Breast epithelium (tissue), 3 donors: ENCODE measurements around the gene PARP3.

ENCODE experiments used
- POLR2A ChIP-seq: fragments of 450-650 bp; IDR thresholded peaks from one replicate; pipeline ENCODE4 v1.6.1; 2016; ENCODE audit warnings: antibody characterized with exemption, mild to moderate bottlenecking, moderate library complexity
- TF ChIP-seq, protein P1 (sequence below), 3 donors: fragments of 450-650 bp; IDR thresholded peaks; one replicate each; pipeline ENCODE4 v1.5.1; 2016 to 2017; ENCODE audit warnings: antibody characterized with exemption in 3 of 3, mild to moderate bottlenecking in 3 of 3, moderate library complexity in 3 of 3

DNA sequence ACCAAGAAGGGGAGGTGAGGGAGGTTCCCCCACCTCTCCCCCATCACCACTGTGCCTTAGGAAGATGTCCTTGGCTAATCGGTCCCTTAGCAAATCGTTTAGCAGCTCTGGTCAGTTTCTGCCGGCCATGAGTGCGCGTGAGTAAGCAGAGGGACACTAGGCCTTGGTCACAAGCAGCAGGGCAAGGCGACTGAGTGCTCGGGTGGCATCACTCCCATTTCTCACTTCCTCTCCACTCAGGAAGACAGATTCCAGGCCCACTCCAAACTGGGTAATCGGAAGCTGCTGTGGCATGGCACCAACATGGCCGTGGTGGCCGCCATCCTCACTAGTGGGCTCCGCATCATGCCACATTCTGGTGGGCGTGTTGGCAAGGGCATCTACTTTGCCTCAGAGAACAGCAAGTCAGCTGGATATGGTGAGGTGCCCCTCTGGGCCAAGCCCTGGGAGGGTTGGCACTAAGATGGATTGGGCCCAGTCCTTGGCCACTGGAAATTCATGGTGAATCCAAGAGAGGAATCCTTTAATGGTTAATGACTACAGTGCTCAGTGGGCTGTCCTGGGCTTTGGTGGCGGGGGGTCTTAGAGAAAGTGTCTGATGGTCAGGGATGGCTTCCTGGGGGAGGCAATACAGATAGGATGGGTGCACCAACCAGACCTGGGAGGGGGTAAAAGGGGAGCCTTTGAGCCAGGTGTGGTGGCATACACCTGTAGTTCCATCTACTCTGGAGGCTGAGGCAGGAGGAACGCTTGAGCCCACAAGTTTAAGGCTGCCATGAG, 4.0 kb downstream of the PARP3 start:
- no peak for TF ChIP-seq POLR2A
- TF ChIP-seq, protein P1, sequence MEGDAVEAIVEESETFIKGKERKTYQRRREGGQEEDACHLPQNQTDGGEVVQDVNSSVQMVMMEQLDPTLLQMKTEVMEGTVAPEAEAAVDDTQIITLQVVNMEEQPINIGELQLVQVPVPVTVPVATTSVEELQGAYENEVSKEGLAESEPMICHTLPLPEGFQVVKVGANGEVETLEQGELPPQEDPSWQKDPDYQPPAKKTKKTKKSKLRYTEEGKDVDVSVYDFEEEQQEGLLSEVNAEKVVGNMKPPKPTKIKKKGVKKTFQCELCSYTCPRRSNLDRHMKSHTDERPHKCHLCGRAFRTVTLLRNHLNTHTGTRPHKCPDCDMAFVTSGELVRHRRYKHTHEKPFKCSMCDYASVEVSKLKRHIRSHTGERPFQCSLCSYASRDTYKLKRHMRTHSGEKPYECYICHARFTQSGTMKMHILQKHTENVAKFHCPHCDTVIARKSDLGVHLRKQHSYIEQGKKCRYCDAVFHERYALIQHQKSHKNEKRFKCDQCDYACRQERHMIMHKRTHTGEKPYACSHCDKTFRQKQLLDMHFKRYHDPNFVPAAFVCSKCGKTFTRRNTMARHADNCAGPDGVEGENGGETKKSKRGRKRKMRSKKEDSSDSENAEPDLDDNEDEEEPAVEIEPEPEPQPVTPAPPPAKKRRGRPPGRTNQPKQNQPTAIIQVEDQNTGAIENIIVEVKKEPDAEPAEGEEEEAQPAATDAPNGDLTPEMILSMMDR (IDR thresholded peaks at IDR 0.05) = no peak
